HCT116 (cell line): ENCODE results near the gene YARS2. TPM values are rescaled to one million over a fixed set of nuclear protein-coding genes. Genes with fewer than 3 reads are reported as not detected.

Experiments used
- ATF3 ChIP-seq: IDR thresholded peaks from 2 replicates; pipeline ENCODE4 v1.6.1; 2012
- CTCF ChIP-seq, 3 experiments: fragments of 200-600 bp in 1 of 3; sonication (generic) in 1 of 3; IDR thresholded peaks in 2 of 3; conservative IDR thresholded peaks in 1 of 3; 2 replicates each; pipeline ENCODE4 v1.5.1; 2012 to 2017; ENCODE audit warnings: low read depth in 2 of 3, low read length in 2 of 3, antibody characterized with exemption in 1 of 3, borderline replicate concordance in 1 of 3, control low read depth in 1 of 3, mild to moderate bottlenecking in 1 of 3, mixed read lengths in 1 of 3, mixed run types in 1 of 3, moderate library complexity in 1 of 3; ENCODE audit not compliant: insufficient read depth in 1 of 3
- ELF1 ChIP-seq: IDR thresholded peaks from 2 replicates; pipeline ENCODE4 v1.6.1; 2012; ENCODE audit warnings: low read depth, borderline replicate concordance
- EZH2phosphoT487 ChIP-seq: fragments of 200-600 bp; IDR thresholded peaks from 2 replicates; pipeline ENCODE4 v1.6.1; 2018; ENCODE audit warnings: antibody characterized with exemption, borderline replicate concordance
- FOSL1 ChIP-seq: IDR thresholded peaks from 2 replicates; pipeline ENCODE4 v1.6.1; 2012; ENCODE audit warnings: low read depth
- POLR2A ChIP-seq: IDR thresholded peaks from 2 replicates; pipeline ENCODE4 v1.7.0; 2011; ENCODE audit warnings: borderline replicate concordance; ENCODE audit not compliant: insufficient read depth, insufficient read length; ENCODE audit errors: extremely low read depth
- REST ChIP-seq: IDR thresholded peaks from 2 replicates; pipeline ENCODE4 v1.6.1; 2012; ENCODE audit warnings: low read depth
- SIN3A ChIP-seq: IDR thresholded peaks from 2 replicates; pipeline ENCODE4 v1.6.1; 2012; ENCODE audit warnings: low read depth
- SP1 ChIP-seq: IDR thresholded peaks from 2 replicates; pipeline ENCODE4 v1.6.1; 2012; ENCODE audit warnings: low read depth
- SRF ChIP-seq: IDR thresholded peaks from 2 replicates; pipeline ENCODE4 v1.6.1; 2012; ENCODE audit warnings: low read depth
- TCF7L2 ChIP-seq: IDR thresholded peaks from 2 replicates; pipeline ENCODE4 v1.7.0; 2011; ENCODE audit warnings: borderline replicate concordance, inconsistent platforms; ENCODE audit not compliant: insufficient read depth, insufficient read length; ENCODE audit errors: extremely low read depth
- YY1 ChIP-seq: IDR thresholded peaks from 2 replicates; pipeline ENCODE4 v1.6.1; 2011; ENCODE audit warnings: low read length, low read depth, moderate library complexity, mild to moderate bottlenecking; ENCODE audit not compliant: insufficient replicate concordance; ENCODE audit errors: extremely low read depth
- ZFX ChIP-seq: fragments of 450-650 bp; IDR thresholded peaks from 2 replicates; pipeline ENCODE4 v1.6.1; 2017
- ZNF274 ChIP-seq: fragments of 200-500 bp; sonication (Bioruptor generic); IDR thresholded peaks from 2 replicates; pipeline ENCODE4 v1.6.1; 2014; ENCODE audit warnings: mild to moderate bottlenecking, low read depth, low read length, inconsistent platforms
- total RNA-seq: library from RNA; stranded (reverse); gene quantifications from one replicate; pipeline ENCODE4 v1.2.1, GENCODE V29; 2021; ENCODE audit not compliant: unreplicated experiment

YARS2 gene
- total RNA-seq, 1 experiment from 2014 or later: 26.7 TPM

GRCh38 chr12:32755051-32755653 is 545 bp downstream of the YARS2 start (continued):
- peak; percentile 72 to 95 (median 82) for TF ChIP-seq CTCF (IDR thresholded peaks at IDR 0.05 in 2 of 3, conservative IDR thresholded peaks at IDR 0.05 in 1 of 3; ENCODE audit: borderline replicate concordance in 1 of 3, insufficient read depth in 1 of 3, low read depth in 2 of 3, low read length in 2 of 3)
- no peak for TF ChIP-seq EZH2phosphoT487
- TF ChIP-seq YY1: peak; percentile 62
- TF ChIP-seq REST: no peak
- no peak for TF ChIP-seq TCF7L2
- no peak for TF ChIP-seq ZNF274
- TF ChIP-seq ATF3: no peak
- TF ChIP-seq SP1: no peak
- no peak; the same call in none of the 2 replicates for TF ChIP-seq SIN3A
- TF ChIP-seq ELF1: peak; percentile 68
- no peak for TF ChIP-seq FOSL1
- TF ChIP-seq SRF: no peak
- TF ChIP-seq POLR2A: no peak
- peak; percentile 84 for TF ChIP-seq ZFX
- TF ChIP-seq, all 23 proteins: peak for 8
